Heart left ventricle (tissue), 13 donors: ENCODE results near the gene TEN1.

Experiments
- CTCF ChIP-seq, 12 donors: fragments of 200-600 bp; sonication (generic) in 4 of 12; IDR thresholded peaks; one replicate each; pipeline versions ENCODE4 v1.5.0 to v1.8.0; 2018 to 2022; ENCODE audit warnings: antibody characterized with exemption in 12 of 12, mild to moderate bottlenecking in 5 of 12
- POLR2A ChIP-seq, 2 donors: fragments of 450-650 bp; IDR thresholded peaks; one replicate each; pipeline ENCODE4 v1.6.1; 2017; ENCODE audit warnings: antibody characterized with exemption in 2 of 2, mild to moderate bottlenecking in 2 of 2, moderate library complexity in 2 of 2
- donor health status: ischemic (EF 13 %, LVEDD 7.1; RV severe dilation, severe dysfunction).
- donor health status: DM: no; HTN: yes; CAD: no.
- donor health status: DM: no; HTN: no; CAD: no.
- donor health status: ischemic (EF 25% LVEDD 6.9; RV normal size, moderate dysfunction).
- donor health status: ischemic (EF 25% LVEDD 5.7; RV mildly dilated, moderate dysfunction).
- donor health status: ischemic (EF 35%, LVEDD 5.7; RV mildly dilated, moderate dysfunction).
- donor health status: nonischemic (EF 11% LVEDD 7.7; RV severe dilation, severe dysfunction).
- donor health status: DM: yes; HTN: yes; CAD: no.
- donor health status: PGD.
- donor health status: ischemic (EF 29% LVEDD 5.4; RV normal size, mild dysfunction).
- donor health status: nonischemic (EF 23%, LVEDD 6.1; RV moderate dilation, normal function).

GRCh38 chr17:75976175-75976848 lies 2.7 kb upstream of the TEN1 start:
- TF ChIP-seq CTCF (IDR thresholded peaks at IDR 0.05) (no peak), POLR2A (IDR thresholded peaks at IDR 0.05) (no peak)
